ENCODE results near the gene KAZN. TPM values are rescaled to one million over a fixed set of nuclear protein-coding genes. Genes with fewer than 3 reads are reported as not detected.

The KAZN gene
- total RNA-seq, 1 experiment from 2014 or later = 15.6 TPM

DNA sequence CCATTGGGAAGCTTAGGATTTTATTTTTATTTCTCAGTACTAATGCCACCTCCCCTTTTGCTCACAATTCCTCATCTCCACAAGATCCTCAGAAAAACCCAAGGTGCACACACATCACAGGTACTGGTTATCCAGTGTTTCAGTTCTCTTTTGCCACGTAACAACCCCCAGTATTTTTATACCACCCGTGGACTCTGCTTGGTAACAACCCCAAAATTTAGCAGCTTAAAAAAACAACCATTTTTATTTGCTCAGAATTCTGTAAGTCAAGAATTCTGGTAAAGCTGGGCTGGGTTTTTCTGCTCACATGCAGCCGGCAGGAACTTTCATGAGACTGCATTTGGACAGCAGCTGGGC, 180.0 kb downstream of the KAZN start:
- no peaks in the 10 kb centered on the region for H3K4me1 ChIP-seq (replicated peaks; ENCODE audit: insufficient read depth)
- no peaks in the 10 kb centered on the region for H3K79me2 ChIP-seq (ENCODE audit: low read depth)
- no peak overlapping the region for H3K4me2 ChIP-seq
- peaks cover 5% of the 10 kb centered on the region; the same call in 1 of the 2 replicates for H3K27me3 ChIP-seq (ENCODE audit: insufficient read depth, low read depth)
- no peaks in the 10 kb centered on the region for H4K20me1 ChIP-seq (ENCODE audit: insufficient read depth)
- ChIA-PET POLR2A (ENCODE audit: unreplicated experiment) (no interaction called here), CTCF (no interaction called here)
- H2AFZ ChIP-seq = no peak overlapping the region
- DNase-seq = no peak
- no peaks in the 10 kb centered on the region for H3K36me3 ChIP-seq (ENCODE audit: low read depth)
- H3F3A ChIP-seq (ENCODE audit: insufficient read depth, low read depth) = no peaks in the 10 kb centered on the region
- H3K9me3 ChIP-seq (ENCODE audit: insufficient read depth, low read depth) = no peaks in the 10 kb centered on the region
- H3K4me3 ChIP-seq = no peak overlapping the region
- BruUV-seq (replicated peaks) = no TSS peak
- intact Hi-C loops (cut with micrococcal nuclease; ENCODE audit: unreplicated experiment) = no loop called here
- no peaks in the 10 kb centered on the region for H3K9me2 ChIP-seq (ENCODE audit: insufficient read depth)
- no peak overlapping the region for H3K27ac ChIP-seq
- TF ChIP-seq CTCF (conservative IDR thresholded peaks at IDR 0.05) = no peak
- TF ChIP-seq EZH2 (IDR thresholded peaks at IDR 0.05; ENCODE audit: low read depth) = no peak

- H3K9me3 ChIP-seq (ENCODE audit: insufficient read depth, low read depth) = no peaks in the 10 kb centered on the region
- intact Hi-C loops (cut with micrococcal nuclease; ENCODE audit: unreplicated experiment) = no loop called here
- H3K9me2 ChIP-seq (ENCODE audit: insufficient read depth) = no peaks in the 10 kb centered on the region
- no peaks in the 10 kb centered on the region for H3K36me3 ChIP-seq (ENCODE audit: low read depth)
- TF ChIP-seq EZH2 (IDR thresholded peaks at IDR 0.05; ENCODE audit: low read depth) (no peak), CTCF (conservative IDR thresholded peaks at IDR 0.05) (peak; percentile 62)
- H2AFZ ChIP-seq = no peak overlapping the region
- H3K27ac ChIP-seq = no peak overlapping the region
- ChIA-PET POLR2A (ENCODE audit: unreplicated experiment) (no interaction called here), CTCF (no interaction called here)
- no peaks in the 10 kb centered on the region for H3K79me2 ChIP-seq (ENCODE audit: low read depth)
- DNase-seq = peak in 1 of 2 experiments; percentile 25
- no peak overlapping the region for H3K4me2 ChIP-seq
- no peaks in the 10 kb centered on the region for H3K4me1 ChIP-seq (replicated peaks; ENCODE audit: insufficient read depth)
- H4K20me1 ChIP-seq (ENCODE audit: insufficient read depth) = no peaks in the 10 kb centered on the region
- no TSS peak for BruUV-seq (replicated peaks)
- no peaks in the 10 kb centered on the region for H3F3A ChIP-seq (ENCODE audit: insufficient read depth, low read depth)
- H3K27me3 ChIP-seq (ENCODE audit: insufficient read depth, low read depth) = no peaks in the 10 kb centered on the region; the same call in 1 of the 2 replicates
- no peak overlapping the region for H3K4me3 ChIP-seq
Observed at GRCh38 chr1:14778898-14779865, 180.7 kb downstream of the KAZN start.

- Histone ChIP-seq H3K9me3 (ENCODE audit: insufficient read depth, low read depth) (no peaks in the 10 kb centered on the region), H4K20me1 (ENCODE audit: insufficient read depth) (no peaks in the 10 kb centered on the region), H3K36me3 (ENCODE audit: low read depth) (no peaks in the 10 kb centered on the region), H3K27ac (no peak overlapping the region), H3K4me1 (replicated peaks; ENCODE audit: insufficient read depth) (no peaks in the 10 kb centered on the region), H3K9me2 (ENCODE audit: insufficient read depth) (no peaks in the 10 kb centered on the region), H3K79me2 (ENCODE audit: low read depth) (no peaks in the 10 kb centered on the region), H3K4me3 (no peak overlapping the region), H3K27me3 (ENCODE audit: insufficient read depth, low read depth) (no peaks in the 10 kb centered on the region; the same call in 1 of the 2 replicates), H2AFZ (no peak overlapping the region), H3F3A (ENCODE audit: insufficient read depth, low read depth) (no peaks in the 10 kb centered on the region), H3K4me2 (no peak overlapping the region)
- ChIA-PET POLR2A (ENCODE audit: unreplicated experiment) (no interaction called here), CTCF (no interaction called here)
- intact Hi-C loops (cut with micrococcal nuclease; ENCODE audit: unreplicated experiment) = no loop called here
- no TSS peak for BruUV-seq (replicated peaks)
- DNase-seq = no peak
- no peak for TF ChIP-seq EZH2 (IDR thresholded peaks at IDR 0.05; ENCODE audit: low read depth)
- TF ChIP-seq CTCF (conservative IDR thresholded peaks at IDR 0.05) = no peak
Observed at GRCh38 chr1:14780271-14780670, 181.8 kb downstream of the KAZN start.
